Panc1 (cell line): ENCODE measurements around the gene ANKRD13A. TPM values are rescaled to one million over a fixed set of nuclear protein-coding genes. Genes with fewer than 3 reads are reported as not detected.

ENCODE experiments used
- ATAC-seq: fragments of 200-7000 bp; cut with Tn5 transposase; 2 replicates; pipeline ENCODE4 v1.9.1; 2020; ENCODE audit warnings: mild to moderate bottlenecking, moderate library complexity
- BruUV-seq: library from RNA; stranded (reverse); fragments of 400-500 nt; replicated peaks from 2 replicates; lab custom pipeline; 2021; lab: Mats Ljungman, UMichigan
- CTCF ChIA-PET: fragments of 300-600 bp; sonication (Branson Sonifier 250); formaldehyde crosslinking; loops from one replicate; lab custom pipeline; 2022; ENCODE audit warnings: antibody characterized with exemption; lab: Charles Lee
- POLR2A ChIA-PET: fragments of 300-600 bp; sonication (Branson Sonifier 250); formaldehyde crosslinking; loops from one replicate; lab custom pipeline; 2022; ENCODE audit warnings: antibody characterized with exemption; lab: Charles Lee
- DNase-seq: peaks from one replicate; pipeline ENCODE4 v3.0.0-alpha.2; 2010; ENCODE audit warnings: low read depth, low spot score
- H3K27ac ChIP-seq: 2 replicates; pipeline ENCODE4 v1.5.1; 2011; ENCODE audit warnings: mild to moderate bottlenecking, low read length, inconsistent platforms
- H3K27me3 ChIP-seq: fragments of 200-500 bp; sonication (Bioruptor generic); 2 replicates; pipeline ENCODE4 v1.6.0; 2014; ENCODE audit warnings: low read length, inconsistent platforms; ENCODE audit not compliant: control insufficient read depth, insufficient read depth
- H3K36me3 ChIP-seq: fragments of 200-500 bp; sonication (Bioruptor generic); 2 replicates; pipeline ENCODE4 v1.5.1; 2014; ENCODE audit warnings: inconsistent platforms, mild to moderate bottlenecking, low read length, moderate library complexity; ENCODE audit not compliant: control insufficient read depth, insufficient read depth
- H3K4me1 ChIP-seq: 2 replicates; pipeline ENCODE4 v1.5.1; 2011; ENCODE audit warnings: inconsistent platforms, mild to moderate bottlenecking, low read length, moderate library complexity; ENCODE audit not compliant: control insufficient read depth, insufficient read depth
- H3K4me3 ChIP-seq, 2 experiments: 2 replicates each; pipeline ENCODE4 v1.5.1; 2011 to 2012; ENCODE audit warnings: low read depth in 2 of 2, low read length in 2 of 2, mild to moderate bottlenecking in 2 of 2, inconsistent platforms in 1 of 2, moderate library complexity in 1 of 2
- H3K9me3 ChIP-seq: fragments of 200-500 bp; sonication (Bioruptor generic); 2 replicates; pipeline ENCODE4 v1.5.1; 2014; ENCODE audit warnings: low read depth, mild to moderate bottlenecking, inconsistent platforms, low read length, moderate library complexity; ENCODE audit not compliant: control insufficient read depth, insufficient read depth
- CTCF ChIP-seq: fragments of 450-650 bp; IDR thresholded peaks from 2 replicates; pipeline ENCODE4 v1.5.1; 2017; ENCODE audit warnings: mild to moderate bottlenecking
- POLR2AphosphoS5 ChIP-seq: IDR thresholded peaks from 2 replicates; pipeline ENCODE4 v1.6.1; 2012; ENCODE audit warnings: mild to moderate bottlenecking, low read depth, low read length, moderate library complexity
- REST ChIP-seq, 2 experiments: IDR thresholded peaks; 2 replicates each; pipeline ENCODE4 v1.6.1; 2011 to 2012; ENCODE audit warnings: low read depth in 2 of 2, control low read depth in 1 of 2, low read length in 1 of 2, mild to moderate bottlenecking in 1 of 2, moderate library complexity in 1 of 2; ENCODE audit not compliant: insufficient read depth in 1 of 2
- SIN3A ChIP-seq: IDR thresholded peaks from 2 replicates; pipeline ENCODE4 v1.6.1; 2012; ENCODE audit warnings: low read depth, mild to moderate bottlenecking, low read length, moderate library complexity, borderline replicate concordance; ENCODE audit not compliant: insufficient read depth
- TCF7L2 ChIP-seq: IDR thresholded peaks from 2 replicates; pipeline ENCODE4 v1.6.1; 2011; ENCODE audit warnings: mild to moderate bottlenecking, low read depth, low read length, inconsistent platforms
- in situ Hi-C: cut with HindIII; loops from 2 replicates; pipeline ENCODE4 v1.10.0; 2016; ENCODE audit warnings: low sequenced_read_pairs, low pct_unique_long_range_greater_than_20kb
- intact Hi-C: fragments of 100-400 bp; cut with micrococcal nuclease; formaldehyde crosslinking; loops from one replicate; pipeline ENCODE4 v1.10.0; 2022; ENCODE audit not compliant: unreplicated experiment
- total RNA-seq: library from RNA; stranded (reverse); gene quantifications from one replicate; pipeline ENCODE4 v1.2.1, GENCODE V29; 2021; ENCODE audit not compliant: unreplicated experiment

ANKRD13A gene
- total RNA-seq, 1 experiment from 2014 or later, result 34.4 TPM

GRCh38 chr12:110020956-110021355 lies 21.7 kb downstream of the ANKRD13A start:
- ATAC-seq (no peak), DNase-seq (no peak)
- peaks cover 7% of the 10 kb centered on the region for H3K4me1 ChIP-seq
- H3K36me3 ChIP-seq, result no peaks in the 10 kb centered on the region; the same call in 1 of the 2 replicates
- CTCF ChIA-PET, result interaction anchor here (0.7 kb wide), 1 partner anchor 22 kb away, joined by 4 read pairs; the partner anchor contains the start of gene ANKRD13A
- in situ Hi-C loops, result no loop called here
- no peaks in the 10 kb centered on the region for H3K9me3 ChIP-seq
- TF ChIP-seq CTCF, result no peak
- TF ChIP-seq POLR2AphosphoS5, result no peak
- no peak for TF ChIP-seq REST (IDR thresholded peaks at IDR 0.05; ENCODE audit: insufficient read depth in 1 of 2, low read depth in 2 of 2, low read length in 1 of 2)
- no peak for TF ChIP-seq TCF7L2
- TF ChIP-seq SIN3A, result no peak
- intact Hi-C loops, result no loop called here
- POLR2A ChIA-PET, result no interaction called here
- BruUV-seq, result no TSS peak
- no peak overlapping the region for H3K4me3 ChIP-seq
- no peaks in the 10 kb centered on the region for H3K27me3 ChIP-seq
- no peak overlapping the region for H3K27ac ChIP-seq

GRCh38 chr12:110023059-110023980 lies 24.1 kb downstream of the ANKRD13A start:
- in situ Hi-C loops, result no loop called here
- H3K27ac ChIP-seq, result no peak overlapping the region
- intact Hi-C loops, result no loop called here
- peaks cover 7% of the 10 kb centered on the region for H3K4me1 ChIP-seq
- no peak overlapping the region for H3K4me3 ChIP-seq
- DNase-seq, result no peak
- H3K9me3 ChIP-seq, result no peaks in the 10 kb centered on the region
- ChIA-PET CTCF (interaction anchor here (0.5 to 1.7 kb wide), 2 partner anchors 11 to 30 kb away, joined by 4 read pairs; no protein-coding TSS in a partner anchor), POLR2A (interaction anchor here (0.9 kb wide), 1 partner anchor 10 kb away, joined by 4 read pairs; no protein-coding TSS in a partner anchor)
- no peak for ATAC-seq
- no TSS peak for BruUV-seq
- H3K27me3 ChIP-seq, result no peaks in the 10 kb centered on the region
- peaks cover 3% of the 10 kb centered on the region; the same call in 1 of the 2 replicates for H3K36me3 ChIP-seq
- TF ChIP-seq CTCF, result no peak
- TF ChIP-seq SIN3A, result no peak
- no peak for TF ChIP-seq POLR2AphosphoS5
- no peak for TF ChIP-seq TCF7L2
- no peak for TF ChIP-seq REST (IDR thresholded peaks at IDR 0.05; ENCODE audit: insufficient read depth in 1 of 2, low read depth in 2 of 2, low read length in 1 of 2)
